ENCODE data around the gene ENKUR. TPM values are rescaled to one million over a fixed set of nuclear protein-coding genes. Genes with fewer than 3 reads are reported as not detected.

ENKUR gene
- total RNA-seq, 1 experiment from 2014 or later, result 0.13 TPM

DNA sequence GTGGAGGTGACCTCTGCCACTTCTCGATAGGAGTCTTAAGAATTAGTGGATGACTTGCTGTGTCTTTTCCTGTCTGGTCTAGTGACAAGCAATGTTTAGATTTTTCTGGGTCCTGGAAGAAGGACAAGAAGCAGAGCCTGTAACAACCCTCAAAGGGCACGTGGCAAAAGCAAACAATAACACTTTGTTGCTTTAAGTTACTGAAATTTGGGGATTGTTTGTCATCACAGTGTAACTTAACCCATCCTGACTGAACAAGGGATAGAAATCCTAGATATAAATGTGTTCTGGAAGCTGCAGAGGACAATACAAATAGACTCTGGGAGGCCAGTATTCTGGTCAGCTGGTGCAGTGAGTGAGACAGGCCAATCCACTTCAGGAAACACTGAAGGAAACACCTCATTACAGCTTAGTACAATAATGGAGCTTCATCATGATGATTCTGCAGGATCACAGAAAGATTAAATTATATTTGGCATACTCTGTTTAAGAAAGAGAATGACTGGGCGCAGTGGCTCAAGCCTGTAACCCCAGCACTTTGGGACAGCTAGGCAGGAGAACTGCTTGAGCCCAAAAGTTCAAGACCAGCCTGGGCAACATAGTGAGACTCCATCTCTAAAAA lies 23.3 kb downstream of the ENKUR start:
- no peak for ATAC-seq
- Histone ChIP-seq H3K4me3 (ENCODE audit: low read depth in 2 of 2, low read length in 2 of 2) (no peak overlapping the region), H3K27ac (ENCODE audit: low read length) (no peak overlapping the region), H3K9me3 (ENCODE audit: control insufficient read depth, insufficient read depth, low read depth, low read length) (no peaks in the 10 kb centered on the region), H3K36me3 (ENCODE audit: control insufficient read depth, insufficient read depth, low read length) (no peaks in the 10 kb centered on the region), H3K4me1 (ENCODE audit: control insufficient read depth, insufficient read depth, low read length) (peaks cover under 1% of the 10 kb centered on the region; the same call in 1 of the 2 replicates), H3K27me3 (ENCODE audit: control insufficient read depth, insufficient read depth, low read length) (no peaks in the 10 kb centered on the region)
- intact Hi-C loops (cut with micrococcal nuclease; ENCODE audit: unreplicated experiment), result loop anchor here (10.0 kb wide), 1 partner anchor 348 kb away; no protein-coding TSS in a partner anchor
- BruUV-seq (replicated peaks), result no TSS peak
- in situ Hi-C loops (cut with HindIII; ENCODE audit: low pct_unique_long_range_greater_than_20kb, low sequenced_read_pairs), result no loop called here
- no peak for DNase-seq (ENCODE audit: low read depth, low spot score)
- POLR2A ChIA-PET, result no interaction called here
- CTCF ChIA-PET, result no interaction called here
- TF ChIP-seq SIN3A (IDR thresholded peaks at IDR 0.05; ENCODE audit: borderline replicate concordance, insufficient read depth, low read depth, low read length) (no peak), TCF7L2 (IDR thresholded peaks at IDR 0.05; ENCODE audit: low read depth, low read length) (no peak), POLR2AphosphoS5 (IDR thresholded peaks at IDR 0.05; ENCODE audit: low read depth, low read length) (no peak)
- TF ChIP-seq, protein P1, sequence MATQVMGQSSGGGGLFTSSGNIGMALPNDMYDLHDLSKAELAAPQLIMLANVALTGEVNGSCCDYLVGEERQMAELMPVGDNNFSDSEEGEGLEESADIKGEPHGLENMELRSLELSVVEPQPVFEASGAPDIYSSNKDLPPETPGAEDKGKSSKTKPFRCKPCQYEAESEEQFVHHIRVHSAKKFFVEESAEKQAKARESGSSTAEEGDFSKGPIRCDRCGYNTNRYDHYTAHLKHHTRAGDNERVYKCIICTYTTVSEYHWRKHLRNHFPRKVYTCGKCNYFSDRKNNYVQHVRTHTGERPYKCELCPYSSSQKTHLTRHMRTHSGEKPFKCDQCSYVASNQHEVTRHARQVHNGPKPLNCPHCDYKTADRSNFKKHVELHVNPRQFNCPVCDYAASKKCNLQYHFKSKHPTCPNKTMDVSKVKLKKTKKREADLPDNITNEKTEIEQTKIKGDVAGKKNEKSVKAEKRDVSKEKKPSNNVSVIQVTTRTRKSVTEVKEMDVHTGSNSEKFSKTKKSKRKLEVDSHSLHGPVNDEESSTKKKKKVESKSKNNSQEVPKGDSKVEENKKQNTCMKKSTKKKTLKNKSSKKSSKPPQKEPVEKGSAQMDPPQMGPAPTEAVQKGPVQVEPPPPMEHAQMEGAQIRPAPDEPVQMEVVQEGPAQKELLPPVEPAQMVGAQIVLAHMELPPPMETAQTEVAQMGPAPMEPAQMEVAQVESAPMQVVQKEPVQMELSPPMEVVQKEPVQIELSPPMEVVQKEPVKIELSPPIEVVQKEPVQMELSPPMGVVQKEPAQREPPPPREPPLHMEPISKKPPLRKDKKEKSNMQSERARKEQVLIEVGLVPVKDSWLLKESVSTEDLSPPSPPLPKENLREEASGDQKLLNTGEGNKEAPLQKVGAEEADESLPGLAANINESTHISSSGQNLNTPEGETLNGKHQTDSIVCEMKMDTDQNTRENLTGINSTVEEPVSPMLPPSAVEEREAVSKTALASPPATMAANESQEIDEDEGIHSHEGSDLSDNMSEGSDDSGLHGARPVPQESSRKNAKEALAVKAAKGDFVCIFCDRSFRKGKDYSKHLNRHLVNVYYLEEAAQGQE (IDR thresholded peaks at IDR 0.05; ENCODE audit: insufficient read depth in 1 of 2, low read depth in 2 of 2, low read length in 1 of 2), result no peak
- TF ChIP-seq, protein P2, sequence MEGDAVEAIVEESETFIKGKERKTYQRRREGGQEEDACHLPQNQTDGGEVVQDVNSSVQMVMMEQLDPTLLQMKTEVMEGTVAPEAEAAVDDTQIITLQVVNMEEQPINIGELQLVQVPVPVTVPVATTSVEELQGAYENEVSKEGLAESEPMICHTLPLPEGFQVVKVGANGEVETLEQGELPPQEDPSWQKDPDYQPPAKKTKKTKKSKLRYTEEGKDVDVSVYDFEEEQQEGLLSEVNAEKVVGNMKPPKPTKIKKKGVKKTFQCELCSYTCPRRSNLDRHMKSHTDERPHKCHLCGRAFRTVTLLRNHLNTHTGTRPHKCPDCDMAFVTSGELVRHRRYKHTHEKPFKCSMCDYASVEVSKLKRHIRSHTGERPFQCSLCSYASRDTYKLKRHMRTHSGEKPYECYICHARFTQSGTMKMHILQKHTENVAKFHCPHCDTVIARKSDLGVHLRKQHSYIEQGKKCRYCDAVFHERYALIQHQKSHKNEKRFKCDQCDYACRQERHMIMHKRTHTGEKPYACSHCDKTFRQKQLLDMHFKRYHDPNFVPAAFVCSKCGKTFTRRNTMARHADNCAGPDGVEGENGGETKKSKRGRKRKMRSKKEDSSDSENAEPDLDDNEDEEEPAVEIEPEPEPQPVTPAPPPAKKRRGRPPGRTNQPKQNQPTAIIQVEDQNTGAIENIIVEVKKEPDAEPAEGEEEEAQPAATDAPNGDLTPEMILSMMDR (IDR thresholded peaks at IDR 0.05), result no peak

DNA sequence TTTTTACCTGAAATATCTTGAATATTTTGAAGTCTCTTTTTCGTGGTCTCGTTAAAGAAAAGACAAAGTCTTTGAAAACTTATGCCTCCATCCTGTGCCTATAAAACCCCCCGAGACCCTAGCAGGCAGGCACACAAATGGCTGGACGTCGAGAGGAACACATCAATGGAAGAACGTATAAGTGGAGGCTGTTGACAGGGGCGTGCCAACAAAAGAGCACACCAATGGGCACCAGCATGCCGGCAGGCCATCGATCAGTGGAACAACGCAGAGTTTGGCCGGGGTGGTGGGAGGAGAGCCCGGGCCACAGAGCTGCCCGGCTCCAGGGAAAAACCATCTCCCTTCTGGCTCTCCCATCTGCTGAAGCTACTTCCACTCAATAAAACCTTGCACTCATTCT lies 24.7 kb downstream of the ENKUR start:
- Histone ChIP-seq H3K4me3 (ENCODE audit: low read depth in 2 of 2, low read length in 2 of 2) (no peak overlapping the region), H3K27me3 (ENCODE audit: control insufficient read depth, insufficient read depth, low read length) (no peaks in the 10 kb centered on the region), H3K36me3 (ENCODE audit: control insufficient read depth, insufficient read depth, low read length) (no peaks in the 10 kb centered on the region), H3K27ac (ENCODE audit: low read length) (no peak overlapping the region), H3K9me3 (ENCODE audit: control insufficient read depth, insufficient read depth, low read depth, low read length) (no peaks in the 10 kb centered on the region), H3K4me1 (ENCODE audit: control insufficient read depth, insufficient read depth, low read length) (peaks cover 4% of the 10 kb centered on the region; the same call in 1 of the 2 replicates)
- DNase-seq (ENCODE audit: low read depth, low spot score), result no peak
- no peak for ATAC-seq
- ChIA-PET CTCF (no interaction called here), POLR2A (no interaction called here)
- intact Hi-C loops (cut with micrococcal nuclease; ENCODE audit: unreplicated experiment), result loop anchor here (10.0 kb wide), 1 partner anchor 346 kb away; no protein-coding TSS in a partner anchor
- BruUV-seq (replicated peaks), result no TSS peak
- in situ Hi-C loops (cut with HindIII; ENCODE audit: low pct_unique_long_range_greater_than_20kb, low sequenced_read_pairs), result no loop called here
- TF ChIP-seq, protein P2 (IDR thresholded peaks at IDR 0.05), result no peak
- TF ChIP-seq POLR2AphosphoS5 (IDR thresholded peaks at IDR 0.05; ENCODE audit: low read depth, low read length) (no peak), TCF7L2 (IDR thresholded peaks at IDR 0.05; ENCODE audit: low read depth, low read length) (no peak)
- TF ChIP-seq, protein P1 (IDR thresholded peaks at IDR 0.05; ENCODE audit: insufficient read depth in 1 of 2, low read depth in 2 of 2, low read length in 1 of 2), result no peak
